GM23248 (cell line): Measurements from ENCODE around the gene SHROOM3. TPM values are rescaled to one million over a fixed set of nuclear protein-coding genes. Genes with fewer than 3 reads are reported as not detected.

Source experiments
- DNase-seq: peaks from one replicate; pipeline ENCODE4 v3.0.0-alpha.2; 2015
- H2AFZ ChIP-seq: fragments of 200-600 bp; sonication (generic); 2 replicates; pipeline ENCODE4 v1.6.1; 2016; ENCODE audit warnings: antibody characterized with exemption
- H3F3A ChIP-seq: fragments of 200-600 bp; sonication (generic); 2 replicates; pipeline ENCODE4 v1.6.1; 2016; ENCODE audit warnings: mild to moderate bottlenecking, antibody characterized with exemption, mixed run types; ENCODE audit not compliant: insufficient read depth
- H3K27ac ChIP-seq: fragments of 200-600 bp; sonication (generic); 2 replicates; pipeline ENCODE4 v1.5.1; 2016; ENCODE audit warnings: mild to moderate bottlenecking
- H3K27me3 ChIP-seq: fragments of 200-600 bp; sonication (generic); replicated peaks from 2 replicates; pipeline ENCODE4 v1.6.1; 2016; ENCODE audit warnings: mild to moderate bottlenecking; ENCODE audit not compliant: insufficient read depth
- H3K36me3 ChIP-seq: fragments of 200-600 bp; sonication (generic); 2 replicates; pipeline ENCODE4 v1.6.1; 2016; ENCODE audit warnings: low read depth, mild to moderate bottlenecking
- H3K4me1 ChIP-seq: fragments of 200-600 bp; sonication (generic); 2 replicates; pipeline ENCODE4 v1.6.1; 2016; ENCODE audit warnings: mild to moderate bottlenecking; ENCODE audit not compliant: insufficient read depth
- H3K4me2 ChIP-seq: fragments of 200-600 bp; sonication (generic); one replicate; pipeline ENCODE4 v1.6.1; 2016; ENCODE audit warnings: mild to moderate bottlenecking; ENCODE audit not compliant: unreplicated experiment
- H3K4me3 ChIP-seq: fragments of 200-600 bp; sonication (generic); 2 replicates; pipeline ENCODE4 v1.5.1; 2016; ENCODE audit warnings: mild to moderate bottlenecking
- H3K79me2 ChIP-seq: fragments of 200-600 bp; sonication (generic); 2 replicates; pipeline ENCODE4 v1.6.1; 2016; ENCODE audit warnings: mild to moderate bottlenecking; ENCODE audit not compliant: insufficient read depth
- H3K9ac ChIP-seq: fragments of 200-600 bp; sonication (generic); 2 replicates; pipeline ENCODE4 v1.6.1; 2016; ENCODE audit warnings: mild to moderate bottlenecking
- H3K9me2 ChIP-seq: fragments of 200-600 bp; sonication (generic); 2 replicates; pipeline ENCODE4 v1.6.1; 2016; ENCODE audit warnings: mixed run types, mild to moderate bottlenecking, moderate library complexity; ENCODE audit not compliant: insufficient read depth
- H3K9me3 ChIP-seq: fragments of 200-600 bp; sonication (generic); one replicate; pipeline ENCODE4 v1.6.1; 2017; ENCODE audit warnings: low read depth
- H4K20me1 ChIP-seq: fragments of 200-600 bp; sonication (generic); 2 replicates; pipeline ENCODE4 v1.6.0; 2016; ENCODE audit not compliant: insufficient read depth
- EZH2 ChIP-seq: fragments of 200-600 bp; sonication (generic); IDR thresholded peaks from 2 replicates; pipeline ENCODE4 v1.6.1; 2018; ENCODE audit warnings: antibody characterized with exemption, mild to moderate bottlenecking; ENCODE audit not compliant: insufficient read depth, poor library complexity, severe bottlenecking
- EZH2phosphoT487 ChIP-seq: fragments of 200-600 bp; sonication (generic); IDR thresholded peaks from 2 replicates; pipeline ENCODE4 v1.6.1; 2018; ENCODE audit warnings: antibody characterized with exemption, moderate library complexity, mild to moderate bottlenecking, low read depth; ENCODE audit not compliant: insufficient read depth
- WGBS, 2 experiments: methylation state at CpG; one replicate each; pipeline ENCODE4 v1.1.6; 2015 to 2017; ENCODE audit warnings: low lambda C conversion rate in 2 of 2, low coverage in 1 of 2; ENCODE audit errors: missing lambda C conversion rate in 2 of 2; 5-methylcytosine and 5-hydroxymethylcytosine counted together
- in situ Hi-C: fragments of 300-500 bp; cut with MboI; formaldehyde crosslinking; loops from 2 replicates; pipeline ENCODE4 v1.15.0; 2020
- polyA plus RNA-seq: library from polyadenylated mRNA; unstranded; fragments of >200 nt; fragmentation: Nextera tagmentation; extraction: Ambion mirVana; gene quantifications from 2 replicates; pipeline ENCODE4 v1.2.1, GENCODE V29; 2016
- total RNA-seq: library from RNA; depleted of rRNA; stranded (reverse); fragments of >200 nt; shearing (Covaris generic); gene quantifications from 2 replicates; pipeline ENCODE4 v1.2.3, GENCODE V29; 2014

SHROOM3 gene
- total and polyA plus RNA-seq, 2 experiments from 2014 or later = 9.7 to 44.6 TPM

- no peaks in the 10 kb centered on the region for H4K20me1 ChIP-seq
- H3K4me2 ChIP-seq = no peak overlapping the region
- in situ Hi-C loops = no loop called here
- H3K27ac ChIP-seq = no peak overlapping the region
- no peak overlapping the region for H3K4me3 ChIP-seq
- TF ChIP-seq EZH2 = no peak
- TF ChIP-seq EZH2phosphoT487 = no peak
- no peaks in the 10 kb centered on the region for H3F3A ChIP-seq
- no peak for DNase-seq
- no peaks in the 10 kb centered on the region for H3K27me3 ChIP-seq
- no peaks in the 10 kb centered on the region for H3K9me2 ChIP-seq
- H3K4me1 ChIP-seq = peaks cover 10% of the 10 kb centered on the region
- H2AFZ ChIP-seq = no peak overlapping the region
- WGBS, 2 experiments = 93 to 100% methylated on average over 4 of the region's 4 CpGs
- H3K79me2 ChIP-seq = no peaks in the 10 kb centered on the region
- H3K9me3 ChIP-seq = no peaks in the 10 kb centered on the region
- no peaks in the 10 kb centered on the region for H3K36me3 ChIP-seq
- H3K9ac ChIP-seq = no peak overlapping the region
Observed at GRCh38 chr4:76679691-76680090, 244.7 kb downstream of the SHROOM3 start.

- no peak overlapping the region for H2AFZ ChIP-seq
- no peaks in the 10 kb centered on the region for H3K9me3 ChIP-seq
- no peaks in the 10 kb centered on the region for H4K20me1 ChIP-seq
- H3K9me2 ChIP-seq = no peaks in the 10 kb centered on the region
- in situ Hi-C loops = no loop called here
- no peak overlapping the region for H3K9ac ChIP-seq
- H3K4me3 ChIP-seq = no peak overlapping the region
- no peaks in the 10 kb centered on the region for H3F3A ChIP-seq
- H3K36me3 ChIP-seq = no peaks in the 10 kb centered on the region
- no peak for TF ChIP-seq EZH2
- TF ChIP-seq EZH2phosphoT487 = no peak
- no peaks in the 10 kb centered on the region for H3K79me2 ChIP-seq
- no peaks in the 10 kb centered on the region for H3K27me3 ChIP-seq
- peak; percentile 10 for DNase-seq
- H3K4me2 ChIP-seq = no peak overlapping the region
- peaks cover 10% of the 10 kb centered on the region for H3K4me1 ChIP-seq
- no peak overlapping the region for H3K27ac ChIP-seq
Observed at GRCh38 chr4:76680952-76681351, 245.9 kb downstream of the SHROOM3 start.

- Histone ChIP-seq H3K4me3 (no peak overlapping the region), H2AFZ (peak overlapping the region; percentile 45), H3K9me2 (no peaks in the 10 kb centered on the region), H3K9me3 (no peaks in the 10 kb centered on the region), H3K36me3 (no peaks in the 10 kb centered on the region), H3K9ac (no peak overlapping the region), H4K20me1 (no peaks in the 10 kb centered on the region), H3K27me3 (no peaks in the 10 kb centered on the region), H3K4me2 (peak overlapping the region; percentile 4), H3K27ac (no peak overlapping the region), H3K4me1 (peaks cover 10% of the 10 kb centered on the region), H3F3A (no peaks in the 10 kb centered on the region), H3K79me2 (no peaks in the 10 kb centered on the region)
- TF ChIP-seq EZH2 = no peak
- TF ChIP-seq EZH2phosphoT487 = no peak
- in situ Hi-C loops = no loop called here
- no peak for DNase-seq
- 38 to 42% methylated on average over 1 of the region's 1 CpG for WGBS, 2 experiments
Observed at GRCh38 chr4:76681996-76682395, 247.0 kb downstream of the SHROOM3 start.

- H3K4me3 ChIP-seq = no peak overlapping the region
- TF ChIP-seq EZH2 = no peak
- TF ChIP-seq EZH2phosphoT487 = no peak
- H3K4me1 ChIP-seq = peaks cover 10% of the 10 kb centered on the region
- H3K36me3 ChIP-seq = no peaks in the 10 kb centered on the region
- no peak overlapping the region for H2AFZ ChIP-seq
- no peak overlapping the region for H3K27ac ChIP-seq
- no peaks in the 10 kb centered on the region for H3K27me3 ChIP-seq
- no peak overlapping the region for H3K9ac ChIP-seq
- no peak overlapping the region for H3K4me2 ChIP-seq
- H3K9me3 ChIP-seq = no peaks in the 10 kb centered on the region
- in situ Hi-C loops = no loop called here
- no peaks in the 10 kb centered on the region for H3F3A ChIP-seq
- no peaks in the 10 kb centered on the region for H4K20me1 ChIP-seq
- H3K9me2 ChIP-seq = no peaks in the 10 kb centered on the region
- 94 to 100% methylated on average over 3 of the region's 3 CpGs for WGBS, 2 experiments
- H3K79me2 ChIP-seq = no peaks in the 10 kb centered on the region
- no peak for DNase-seq
Observed at GRCh38 chr4:76683144-76683543, 248.1 kb downstream of the SHROOM3 start.
